ENCODE data around the gene MCF2L.
"Not testable (repeated sequence)": the region's sequence is repeated elsewhere in the genome, so short reads cannot be mapped to it uniquely, and the experiment has no call there.

The MCF2L gene

DNA sequence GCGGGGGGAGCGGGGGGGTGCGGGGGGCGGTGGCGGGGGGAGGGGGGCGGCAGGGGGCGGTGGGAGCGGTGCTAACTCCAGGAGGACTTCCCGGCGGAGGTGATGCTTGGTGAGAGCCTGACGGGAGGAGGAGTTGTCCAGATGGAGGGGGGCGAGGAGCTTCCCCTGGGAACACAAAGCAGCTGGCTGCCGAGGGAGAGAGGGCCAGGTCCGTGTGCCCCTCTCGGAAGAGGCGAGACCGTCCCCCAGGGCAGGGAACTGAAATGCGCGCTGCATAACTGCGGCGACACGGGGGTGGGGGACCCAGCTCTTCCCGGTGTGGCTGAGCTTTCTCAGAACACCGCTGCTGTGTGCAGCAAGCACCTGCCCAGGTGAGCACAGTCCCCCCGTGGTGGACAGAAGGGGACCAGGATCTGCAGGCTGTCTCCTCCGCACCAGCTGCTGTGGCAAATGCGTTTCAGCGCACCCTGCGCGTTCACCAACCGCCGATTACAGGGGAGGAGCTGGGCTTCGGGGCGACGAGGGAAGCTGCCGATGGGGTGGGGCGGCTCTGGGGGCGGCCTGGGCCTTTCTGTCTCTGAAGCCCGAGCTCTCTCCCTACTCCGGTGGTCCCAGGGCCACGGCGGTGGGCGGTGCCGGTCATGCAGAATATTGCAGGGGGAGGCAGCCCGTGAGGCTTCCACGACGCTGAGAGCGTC, 81.9 kb downstream of the MCF2L start:
- no peak for DNase-seq (ENCODE audit: low read depth in 2 of 2)

GRCh38 chr13:113051641-113052040, 82.6 kb downstream of the MCF2L start:
- no peak for DNase-seq (ENCODE audit: low read depth in 2 of 2)

- DNase-seq (ENCODE audit: low read depth in 2 of 2), result no peak
Observed at GRCh38 chr13:113052206-113052605, 83.2 kb downstream of the MCF2L start.

GRCh38 chr13:113052971-113053370, 84.0 kb downstream of the MCF2L start:
- DNase-seq (ENCODE audit: low read depth in 2 of 2), result no peak

- DNase-seq (ENCODE audit: low read depth in 2 of 2), result no peak
Observed at GRCh38 chr13:113053376-113053775, 84.4 kb downstream of the MCF2L start.

- no peak for DNase-seq (ENCODE audit: low read depth in 2 of 2)
Observed at GRCh38 chr13:113053801-113054604, 85.0 kb downstream of the MCF2L start.

DNA sequence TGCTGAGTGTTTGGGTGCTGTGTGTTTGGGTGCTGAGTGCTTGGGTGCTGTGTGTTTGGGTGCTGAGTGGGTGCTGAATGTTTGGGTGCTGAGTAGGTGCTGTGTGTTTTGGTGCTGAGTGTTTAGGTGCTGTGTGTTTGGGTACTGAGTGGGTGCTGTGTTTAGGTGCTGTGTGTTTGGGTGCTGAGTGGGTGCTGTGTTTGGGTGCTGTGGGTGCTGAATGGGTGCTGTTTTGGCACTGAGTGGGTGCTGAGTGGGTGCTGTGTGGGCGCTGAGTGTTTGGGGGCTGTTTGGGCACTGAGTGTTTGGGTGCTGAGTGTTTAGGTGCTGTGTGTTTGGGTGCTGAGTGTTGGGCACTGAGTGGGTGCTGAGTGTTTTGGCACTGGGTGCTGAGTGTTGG, 88.1 kb downstream of the MCF2L start:
- DNase-seq (ENCODE audit: low read depth in 2 of 2), result no peak

- not testable (repeated sequence) for DNase-seq (ENCODE audit: low read depth in 2 of 2)
Observed at GRCh38 chr13:113057559-113057958, 88.5 kb downstream of the MCF2L start.

- no peak for DNase-seq (ENCODE audit: low read depth in 2 of 2)
Observed at GRCh38 chr13:113058129-113058987, 89.3 kb downstream of the MCF2L start.

DNA sequence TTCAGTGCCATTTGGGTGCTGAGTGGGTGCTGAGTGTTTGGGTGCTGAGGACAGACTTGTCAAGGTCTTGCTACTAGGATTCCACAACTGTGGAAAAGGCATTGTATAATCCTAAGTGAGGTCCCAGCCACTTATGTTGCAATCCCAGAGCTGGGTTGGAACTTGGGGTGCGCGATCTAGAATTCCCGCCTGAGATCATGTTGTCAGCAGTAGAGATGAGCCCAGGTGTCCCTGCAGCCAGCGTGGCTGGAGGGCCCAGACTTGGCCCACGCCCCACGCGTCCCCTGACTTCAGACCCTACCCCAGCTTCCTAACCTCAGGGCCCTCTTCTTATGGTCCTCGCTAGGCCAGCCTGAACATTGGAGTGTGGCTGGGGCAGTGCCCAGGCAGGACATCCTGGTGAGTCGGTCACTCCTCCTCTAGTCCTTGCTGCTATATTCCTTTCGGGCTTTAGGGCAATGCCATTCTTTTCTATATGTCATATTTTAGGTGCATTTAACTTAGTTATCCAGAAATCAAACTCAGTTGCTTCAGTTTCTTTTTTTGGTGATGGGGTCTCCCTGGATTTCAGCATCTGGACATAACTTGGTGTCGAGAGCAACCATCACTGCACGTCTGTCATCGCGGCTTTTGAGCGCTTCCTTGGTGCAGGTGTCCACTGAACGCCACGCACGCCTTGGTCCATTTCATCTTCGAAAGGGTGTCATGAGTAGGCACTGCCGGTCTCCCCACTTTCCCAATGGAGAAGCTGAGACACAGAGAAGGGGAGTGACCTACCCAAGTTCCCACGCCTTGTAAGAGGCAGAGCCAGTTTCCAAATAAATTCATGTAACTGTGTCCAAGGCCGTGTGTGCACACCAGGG, 90.2 kb downstream of the MCF2L start:
- DNase-seq (ENCODE audit: low read depth in 2 of 2), result no peak

- no peak for DNase-seq (ENCODE audit: low read depth in 2 of 2)
Observed at GRCh38 chr13:113059891-113060290, 90.9 kb downstream of the MCF2L start.

DNA sequence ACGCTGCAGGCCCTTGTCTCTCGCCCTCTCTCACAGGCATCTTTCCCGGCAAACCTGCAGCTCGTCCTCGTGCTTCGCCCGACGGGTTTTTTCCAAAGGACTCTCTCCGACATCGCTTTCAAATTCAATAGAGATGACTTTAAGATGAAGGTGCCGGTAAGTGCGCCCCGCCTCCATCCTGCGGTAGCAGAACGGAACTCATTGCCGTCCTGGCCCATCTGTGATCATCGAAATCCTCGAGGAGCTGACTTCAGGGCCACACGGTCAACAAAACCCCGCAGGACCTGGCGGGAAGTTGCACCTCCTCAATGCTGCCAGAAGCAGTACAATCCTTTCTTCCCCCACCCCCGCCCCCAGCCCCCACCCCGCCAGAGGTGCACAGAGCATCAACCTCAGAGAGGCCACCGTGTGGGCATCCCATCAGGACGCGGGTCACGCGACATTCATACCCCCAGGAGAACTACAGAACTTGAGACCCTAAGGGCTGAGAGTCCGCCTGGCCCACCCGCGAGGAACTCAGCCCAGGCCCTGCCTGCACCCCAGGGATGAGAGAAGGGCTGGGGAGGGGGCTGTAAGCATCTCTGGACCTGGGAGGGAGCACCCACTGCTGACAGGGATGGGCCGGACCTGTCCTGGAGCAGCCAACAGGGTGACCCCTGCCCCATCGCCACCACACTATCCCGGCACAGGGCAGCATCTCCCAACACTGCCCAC, 91.7 kb downstream of the MCF2L start:
- DNase-seq (ENCODE audit: low read depth in 2 of 2), result no peak

GRCh38 chr13:113061271-113061625, 92.2 kb downstream of the MCF2L start:
- DNase-seq (ENCODE audit: low read depth in 2 of 2), result no peak

GRCh38 chr13:113061796-113062425, 92.9 kb downstream of the MCF2L start:
- DNase-seq (ENCODE audit: low read depth in 2 of 2), result no peak

GRCh38 chr13:113062691-113063090, 93.7 kb downstream of the MCF2L start:
- no peak for DNase-seq (ENCODE audit: low read depth in 2 of 2)

- no peak for DNase-seq (ENCODE audit: low read depth in 2 of 2)
Observed at GRCh38 chr13:113063091-113063491, 94.1 kb downstream of the MCF2L start.

DNA sequence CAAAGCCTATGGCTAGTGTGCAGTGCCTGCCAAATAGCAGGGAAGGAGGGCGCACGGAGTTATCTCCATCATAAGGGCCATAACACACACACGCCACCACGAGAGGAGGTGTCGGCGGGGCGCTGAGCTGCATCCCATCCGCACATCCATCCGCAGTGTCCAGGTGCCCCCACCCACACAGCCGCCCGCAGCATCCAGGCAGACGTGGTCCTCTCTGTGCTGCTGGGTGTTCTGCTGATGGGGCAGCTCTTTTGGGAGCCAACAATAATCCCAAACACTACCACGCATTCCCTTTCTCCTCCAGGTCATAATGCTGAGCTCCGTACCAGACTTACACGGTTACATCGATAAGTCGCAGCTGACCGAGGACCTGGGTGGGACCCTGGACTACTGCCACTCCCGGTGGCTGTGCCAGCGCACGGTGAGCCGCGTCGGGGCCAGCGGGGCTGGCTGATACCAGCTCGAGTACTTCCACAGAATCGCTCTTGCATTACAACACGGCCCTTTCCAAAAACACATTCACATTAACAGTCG, 95.1 kb downstream of the MCF2L start:
- DNase-seq (ENCODE audit: low read depth in 2 of 2), result no peak

DNA sequence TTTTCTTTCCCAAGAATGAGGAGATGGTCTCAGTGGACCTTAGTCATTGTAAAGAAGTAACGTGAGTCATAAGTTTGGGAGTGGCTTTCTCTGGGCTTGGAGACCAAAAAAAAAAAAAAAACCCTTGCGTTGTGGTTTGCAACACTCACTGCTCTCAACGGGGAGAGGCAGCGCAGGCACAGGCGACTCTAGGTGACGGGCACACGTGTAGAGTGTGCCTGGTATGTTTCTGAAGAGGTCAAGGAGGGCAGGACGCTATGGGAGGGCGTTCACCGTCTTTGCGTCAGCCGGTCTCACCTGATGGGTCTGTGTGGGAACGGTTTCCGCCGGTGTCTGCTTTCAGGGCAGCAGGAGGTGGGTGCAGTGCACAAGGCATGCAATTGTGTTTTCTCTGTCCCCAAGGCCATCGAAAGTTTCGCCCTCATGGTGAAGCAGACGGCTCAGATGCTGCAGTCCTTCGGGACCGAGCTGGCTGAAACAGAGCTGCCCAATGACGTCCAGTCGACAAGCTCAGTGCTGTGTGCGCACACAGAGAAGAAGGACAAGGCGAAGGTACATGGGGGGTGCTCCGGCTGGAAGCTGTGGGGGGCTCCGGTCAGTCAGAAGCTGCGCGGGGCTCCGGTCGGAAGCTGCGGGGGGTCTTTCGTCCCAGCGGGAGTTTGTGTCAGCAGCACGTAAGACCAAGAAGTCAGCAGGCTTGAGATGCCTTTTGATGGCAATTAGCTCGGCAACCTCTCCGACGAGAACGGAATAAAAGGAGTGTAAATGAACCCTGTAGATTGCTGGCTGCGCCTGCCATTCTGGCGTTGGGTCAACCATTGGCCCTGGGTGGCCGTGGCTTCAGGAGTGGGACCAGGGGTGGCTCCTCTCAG, 95.8 kb downstream of the MCF2L start:
- DNase-seq (ENCODE audit: low read depth in 2 of 2), result no peak
